K562 (cell line): ENCODE data around the gene ESCO1. TPM values are rescaled to one million over a fixed set of nuclear protein-coding genes. Genes with fewer than 3 reads are reported as not detected.

ENCODE experiments used
- BCL6 ChIP-seq: fragments of 250-450 bp; sonication (Bioruptor Pico); IDR thresholded peaks from 2 replicates; pipeline ENCODE4 v1.4.0; 2020
- ILF3 ChIP-seq: fragments of 450-650 bp; IDR thresholded peaks from 2 replicates; pipeline ENCODE4 v1.6.1; 2018; ENCODE audit warnings: antibody characterized with exemption, mild to moderate bottlenecking, moderate library complexity, borderline replicate concordance
- IRF9 ChIP-seq: fragments of 450-650 bp; IDR thresholded peaks from 2 replicates; pipeline ENCODE4 v1.6.1; 2016; ENCODE audit warnings: missing biosample characterization, missing genetic modification characterization
- KAT2B ChIP-seq: IDR thresholded peaks from one replicate; pipeline ENCODE4 v1.6.1; 2012; ENCODE audit warnings: low read depth, mild to moderate bottlenecking, control low read depth, inconsistent platforms, low read length, moderate library complexity
- MCM5 ChIP-seq: fragments of 450-650 bp; IDR thresholded peaks from 2 replicates; pipeline ENCODE4 v1.6.1; 2016; ENCODE audit warnings: low read depth
- MLLT1 ChIP-seq, 2 experiments: fragments of 450-650 bp; IDR thresholded peaks; 2 replicates each; pipeline ENCODE4 v1.6.1; 2016
- MYBL2 ChIP-seq, 2 experiments: fragments of 450-650 bp in 1 of 2; sonication (generic) in 1 of 2; formaldehyde crosslinking in 1 of 2; IDR thresholded peaks; 2 replicates each; pipeline versions ENCODE4 v1.6.1 to v1.8.1; 2017 to 2022; ENCODE audit warnings: borderline replicate concordance in 1 of 2, inconsistent platforms in 1 of 2, low read depth in 1 of 2, mild to moderate bottlenecking in 1 of 2, missing genetic modification reagents in 1 of 2, moderate library complexity in 1 of 2
- NCOA1 ChIP-seq: fragments of 450-650 bp; IDR thresholded peaks from 2 replicates; pipeline ENCODE4 v1.6.1; 2016; ENCODE audit warnings: low read depth
- NCOR1 ChIP-seq: fragments of 450-650 bp; IDR thresholded peaks from 2 replicates; pipeline ENCODE4 v1.6.1; 2016; ENCODE audit warnings: mild to moderate bottlenecking, moderate library complexity
- NR2C2 ChIP-seq, 2 experiments: fragments of 200-800 bp in 1 of 2; sonication (Bioruptor generic) in 1 of 2; sonication (generic) in 1 of 2; formaldehyde crosslinking in 1 of 2; IDR thresholded peaks; 2 replicates each; pipeline versions ENCODE4 v1.6.1 to v1.8.0; 2016 to 2022; ENCODE audit warnings: mild to moderate bottlenecking in 1 of 2, missing compliant biosample characterization in 1 of 2, missing genetic modification characterization in 1 of 2, missing genetic modification reagents in 1 of 2
- NRF1 ChIP-seq, 2 experiments: fragments of 450-650 bp; IDR thresholded peaks in 1 of 2; conservative IDR thresholded peaks in 1 of 2; 2 replicates each; pipeline ENCODE4 v1.6.1; 2014; ENCODE audit warnings: mild to moderate bottlenecking in 2 of 2
- POLR2AphosphoS5 ChIP-seq: IDR thresholded peaks from 2 replicates; pipeline ENCODE4 v1.6.1; 2011; ENCODE audit warnings: mild to moderate bottlenecking, low read depth, low read length, moderate library complexity; ENCODE audit not compliant: control insufficient read depth, insufficient read depth
- RAD21 ChIP-seq, 2 experiments: fragments of 250-450 bp in 1 of 2; fragments of 450-650 bp in 1 of 2; sonication (Bioruptor Pico) in 1 of 2; formaldehyde crosslinking in 1 of 2; IDR thresholded peaks in 1 of 2; conservative IDR thresholded peaks in 1 of 2; 2 replicates each; pipeline versions ENCODE4 v1.4.0 to v1.8.0; 2020 to 2022; ENCODE audit warnings: mild to moderate bottlenecking in 2 of 2, moderate library complexity in 1 of 2
- RCOR1 ChIP-seq, 2 experiments: IDR thresholded peaks; 2 replicates each; pipeline ENCODE4 v1.6.1; 2012; ENCODE audit warnings: low read depth in 2 of 2, low read length in 2 of 2, borderline replicate concordance in 1 of 2, improper control_type of control experiment in 1 of 2
- SIN3A ChIP-seq, 2 experiments: fragments of 150-350 bp in 1 of 2; IDR thresholded peaks; 2 replicates each; pipeline ENCODE4 v1.6.1; 2011 to 2016; ENCODE audit warnings: borderline replicate concordance in 2 of 2, low read depth in 2 of 2, low read length in 2 of 2, mild to moderate bottlenecking in 2 of 2, moderate library complexity in 2 of 2; ENCODE audit not compliant: control insufficient read depth in 1 of 2
- SRSF3 ChIP-seq: fragments of 200-400 bp; formaldehyde crosslinking; IDR thresholded peaks from 2 replicates; pipeline ENCODE4 v1.6.1; 2016; ENCODE audit warnings: mild to moderate bottlenecking, low read length, moderate library complexity; ENCODE audit not compliant: insufficient read depth
- TAF9B ChIP-seq: fragments of 450-650 bp; IDR thresholded peaks from 2 replicates; pipeline ENCODE4 v1.6.1; 2018; ENCODE audit warnings: mild to moderate bottlenecking; ENCODE audit not compliant: partially characterized antibody
- UBTF ChIP-seq, 2 experiments: IDR thresholded peaks; 2 replicates each; pipeline ENCODE4 v1.6.1; 2012; ENCODE audit warnings: improper control_type of control experiment in 2 of 2, low read depth in 2 of 2, low read length in 2 of 2, borderline replicate concordance in 1 of 2
- ZNF24 ChIP-seq: fragments of 450-650 bp; IDR thresholded peaks from 2 replicates; pipeline ENCODE4 v1.6.1; 2016
- ZNF253 ChIP-seq: fragments of 250-450 bp; sonication (Bioruptor Pico); conservative IDR thresholded peaks from 2 replicates; pipeline ENCODE4 v1.6.1; 2021; ENCODE audit warnings: mild to moderate bottlenecking
- polyA plus RNA-seq, 8 experiments: library from polyadenylated mRNA; depleted of rRNA in 4 of 8; stranded (reverse) in 5 of 8; unstranded in 3 of 8; fragments of >200 nt; fragmentation: Nextera tagmentation in 2 of 8; fragmentation: Illumina TruSeq in 1 of 8; extraction: Ambion mirVana in 2 of 8; extraction: Trizol in 1 of 8; gene quantifications; 2 replicates each; pipeline versions ENCODE4 v1.2.1 to v1.2.3, GENCODE V29; 2011 to 2014; ENCODE audit warnings: inconsistent platforms in 1 of 8, missing spikeins in 1 of 8
- total RNA-seq, 7 experiments: library from RNA; depleted of rRNA in 6 of 7; stranded (reverse); fragments of >200 nt in 6 of 7; fragmentation: Illumina TruSeq in 2 of 7; extraction: Trizol in 2 of 7; gene quantifications; 2 replicates each; pipeline versions ENCODE4 v1.2.1 to v1.2.3, GENCODE V29; 2011 to 2021; ENCODE audit warnings: low replicate concordance in 1 of 7

Gene ESCO1
- total and polyA plus RNA-seq, 9 of the 15 experiments (the other 6 are each of a cell fraction or from before 2014, with no cell fraction given), result 15.0 to 31.3 (median 19.6) TPM

GRCh38 chr18:21612125-21613039, 11.9 kb upstream of the ESCO1 start, which contains the start of gene SNRPD1 (continued):
- peak; percentile 41 to 68; a peak in 1 of 4 replicates for TF ChIP-seq UBTF (IDR thresholded peaks at IDR 0.05; ENCODE audit: borderline replicate concordance in 1 of 2, low read depth in 2 of 2, low read length in 2 of 2)
- TF ChIP-seq NCOR1, result peak; percentile 24
- peak; percentile 93 for TF ChIP-seq MYBL2 (IDR thresholded peaks at IDR 0.05; ENCODE audit: low read depth)
- no peak for TF ChIP-seq MYBL2 (CRISPR knock-in tag; IDR thresholded peaks at IDR 0.05; ENCODE audit: borderline replicate concordance)
- peak in 1 of 2 experiments; percentile 73; a peak in 1 of 4 replicates for TF ChIP-seq SIN3A (IDR thresholded peaks at IDR 0.05; ENCODE audit: borderline replicate concordance in 2 of 2, control insufficient read depth in 1 of 2, low read depth in 2 of 2, low read length in 2 of 2)
- TF ChIP-seq NR2C2 (CRISPR knock-in tag; IDR thresholded peaks at IDR 0.05), result no peak; the same call in 1 of the 2 replicates
- TF ChIP-seq NR2C2 (tag; IDR thresholded peaks at IDR 0.05), result peak; percentile 43; the same call in 1 of the 2 replicates
- peak; percentile 85 to 88 for TF ChIP-seq NRF1 (conservative IDR thresholded peaks at IDR 0.05 in 1 of 2, IDR thresholded peaks at IDR 0.05 in 1 of 2)
- peak; percentile 86 for TF ChIP-seq NCOA1
- TF ChIP-seq RAD21 (CRISPR knock-in tag; conservative IDR thresholded peaks at IDR 0.05 in 1 of 2, IDR thresholded peaks at IDR 0.05 in 1 of 2), result peak; percentile 22 to 23; a peak in 3 of 4 replicates
- peak; percentile 45 for TF ChIP-seq KAT2B
- 0 out of 4 replicates have a peak, but pooled peaks of 1 of the 2 experiments have one; percentile 44 for TF ChIP-seq MLLT1 (IDR thresholded peaks at IDR 0.05)
- peak; percentile 91 for TF ChIP-seq TAF9B
- 0 out of 2 replicates have a peak, but pooled peaks have one; percentile 13 for TF ChIP-seq IRF9
- TF ChIP-seq MCM5, result no peak
- TF ChIP-seq POLR2AphosphoS5, result peak; percentile 82
- TF ChIP-seq RCOR1 (IDR thresholded peaks at IDR 0.05; ENCODE audit: borderline replicate concordance in 1 of 2, low read depth in 2 of 2, low read length in 2 of 2), result peak in 1 of 2 experiments; percentile 57; a peak in 1 of 4 replicates
- no peak for TF ChIP-seq ILF3
- peak; percentile 60; the same call in 1 of the 2 replicates for TF ChIP-seq SRSF3
- no peak for TF ChIP-seq BCL6
- peak; percentile 62 for TF ChIP-seq ZNF24
- TF ChIP-seq ZNF253, result no peak
